Posterior cingulate gyrus (tissue), 11 donors: ENCODE measurements around the gene CHSY3.

ENCODE experiments used
- DNase-seq, 10 donors: peaks; one replicate each; pipeline versions ENCODE4 v3.0.0 to v3.0.0-alpha.2; 2020 to 2021; ENCODE audit warnings: mixed read lengths in 3 of 10
- intact Hi-C: fragments of 100-400 bp; cut with DNase I; formaldehyde crosslinking; loops from one replicate; pipeline ENCODE4 v1.15.1; 2023

CHSY3 gene

DNA sequence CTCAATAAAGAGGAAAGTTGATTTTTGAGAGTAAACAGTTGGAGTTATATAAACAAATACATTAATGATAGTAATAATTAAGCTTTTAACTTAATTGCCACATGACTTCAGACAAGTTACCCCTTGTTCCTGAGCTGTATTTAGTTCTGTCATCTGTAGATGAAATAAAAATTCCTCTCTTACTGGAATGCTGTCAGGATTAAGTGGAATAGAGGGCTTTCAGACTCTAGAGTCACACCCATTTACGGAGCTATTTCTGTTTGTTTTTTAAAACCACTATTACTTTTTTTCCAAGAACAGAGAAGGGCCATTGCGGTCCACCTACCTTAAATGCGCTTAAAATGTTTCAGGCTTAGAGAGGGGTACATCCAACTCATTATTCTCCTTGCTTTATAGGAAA is 170.6 kb downstream of the CHSY3 start:
- DNase-seq = no peak
- intact Hi-C loops = no loop called here

DNA sequence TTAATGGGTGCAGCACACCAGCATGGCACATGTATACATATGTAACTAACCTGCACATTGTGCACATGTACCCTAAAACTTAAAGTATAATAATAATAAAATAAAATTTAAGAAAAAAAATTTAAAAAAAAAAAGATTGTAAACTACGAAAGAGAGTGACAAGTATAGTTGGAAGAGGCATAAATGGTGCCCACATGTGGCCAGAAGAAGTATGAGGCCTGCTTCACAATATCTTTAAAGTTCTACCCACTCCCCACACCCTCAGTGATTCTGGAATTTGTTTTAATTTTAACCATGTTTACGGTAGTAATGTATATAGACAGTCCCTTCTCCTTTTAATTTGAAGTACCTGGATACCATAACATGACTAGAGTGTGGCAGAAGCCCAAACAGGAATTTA is 172.7 kb downstream of the CHSY3 start:
- intact Hi-C loops = no loop called here
- no peak for DNase-seq

DNA sequence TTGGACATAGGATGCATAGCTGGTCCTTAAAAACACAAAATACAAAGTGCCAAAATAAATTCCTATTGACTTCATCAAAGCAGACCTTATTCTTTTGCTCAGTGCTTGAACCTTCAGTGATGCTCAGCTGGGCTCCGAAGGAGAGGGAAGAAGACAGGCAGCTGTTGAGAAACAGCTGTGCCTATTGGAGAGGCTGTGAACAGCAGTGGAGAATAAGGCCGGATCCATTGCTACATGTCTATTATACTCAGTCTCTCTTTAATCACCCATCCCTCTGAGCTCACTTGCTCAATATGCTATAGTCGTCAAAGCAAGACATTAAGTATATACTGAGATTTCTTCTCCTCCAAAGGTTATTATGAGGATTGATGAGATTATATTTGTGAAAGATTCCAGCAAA is 174.4 kb downstream of the CHSY3 start:
- intact Hi-C loops = no loop called here
- no peak for DNase-seq

DNA sequence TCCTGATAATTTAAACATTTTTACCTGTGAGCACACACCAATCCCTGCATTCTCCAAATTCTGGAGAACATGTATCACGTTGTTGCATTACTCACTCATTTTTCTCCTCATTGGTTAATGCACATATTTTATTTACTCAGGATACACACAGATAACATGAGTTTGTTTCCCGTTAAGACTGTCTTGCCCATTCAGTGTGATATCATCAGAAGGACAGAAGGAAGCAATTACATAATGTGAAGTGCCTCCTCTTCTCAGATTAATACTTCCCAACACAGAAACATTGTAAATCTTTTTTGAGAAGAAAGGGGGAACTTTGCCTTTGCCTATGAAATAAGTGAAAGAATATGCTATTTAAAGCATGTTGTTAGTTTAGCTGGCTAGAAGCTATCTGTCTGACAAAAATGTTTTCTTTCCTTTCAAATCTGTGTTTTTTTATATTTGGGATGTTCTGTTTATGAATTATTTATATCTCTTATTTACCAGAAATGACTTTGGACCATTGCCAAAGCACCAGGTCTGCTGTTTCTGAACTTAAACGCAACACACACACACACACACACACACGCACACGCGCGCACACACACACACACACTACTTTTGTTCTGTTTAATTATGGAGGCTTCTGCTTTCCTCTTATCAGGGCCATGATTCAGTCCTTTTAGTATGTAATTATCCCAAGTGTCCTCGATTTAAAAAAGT is 186.5 kb downstream of the CHSY3 start:
- DNase-seq = peak in 1 of 10 donors; percentile 18
- intact Hi-C loops = no loop called here

DNA sequence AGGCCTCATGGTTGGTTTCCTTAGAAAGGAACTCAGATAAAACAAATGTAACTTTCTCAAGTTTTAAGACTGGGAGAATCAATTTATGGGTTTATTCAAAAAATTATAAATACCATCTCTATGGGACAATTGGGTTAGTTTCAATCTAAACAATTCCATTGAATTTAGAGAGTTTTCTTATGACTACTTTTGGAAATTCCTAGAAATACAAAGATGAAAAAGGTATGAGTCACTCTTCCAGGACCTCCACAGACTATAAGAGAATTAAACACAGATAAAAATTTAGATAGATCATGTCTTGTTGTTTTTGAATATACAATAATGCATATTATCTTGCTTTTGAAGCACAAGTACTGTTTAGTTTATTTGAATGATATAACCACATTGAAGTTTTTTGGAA is 188.7 kb downstream of the CHSY3 start:
- DNase-seq = no peak
- intact Hi-C loops = no loop called here

DNA sequence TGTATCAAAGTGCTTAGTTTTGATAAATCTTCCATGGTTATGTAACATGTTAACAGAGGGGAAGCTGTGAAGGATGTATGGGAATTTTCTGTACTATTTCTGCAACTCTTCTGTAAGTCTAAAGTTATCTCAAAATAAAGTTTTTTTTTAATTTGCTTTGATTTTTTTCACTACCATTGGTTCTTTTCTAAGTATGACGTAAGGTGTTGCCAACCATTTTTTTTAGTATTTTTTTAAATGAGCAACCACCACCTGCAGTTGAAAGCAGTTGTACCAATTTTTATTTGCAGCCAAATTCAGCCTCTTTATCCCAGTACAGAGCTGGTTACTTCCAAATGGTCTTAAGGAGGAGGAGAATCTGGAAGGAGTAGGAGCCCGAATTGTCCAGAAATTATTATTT is 192.2 kb downstream of the CHSY3 start:
- DNase-seq = no peak
- intact Hi-C loops = no loop called here

DNA sequence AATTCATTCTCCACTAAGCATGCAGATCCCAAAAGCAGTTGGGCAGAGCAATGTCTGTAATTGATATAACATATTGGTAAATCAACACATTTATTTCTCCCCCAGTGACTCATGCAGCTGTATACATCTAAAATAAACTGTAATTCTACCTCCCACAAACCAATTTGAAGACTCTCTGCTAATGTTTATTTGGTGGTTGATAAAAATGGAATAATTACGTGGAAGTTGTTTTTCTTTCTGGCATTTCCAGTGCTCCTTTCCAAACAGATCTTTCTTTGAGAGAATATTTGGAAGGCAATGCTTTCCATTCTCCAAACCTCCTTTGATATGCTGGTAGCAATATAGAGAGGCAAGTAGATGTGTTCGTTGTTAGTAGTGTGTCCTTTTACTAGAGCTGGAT is 194.7 kb downstream of the CHSY3 start:
- intact Hi-C loops = no loop called here
- no peak for DNase-seq

DNA sequence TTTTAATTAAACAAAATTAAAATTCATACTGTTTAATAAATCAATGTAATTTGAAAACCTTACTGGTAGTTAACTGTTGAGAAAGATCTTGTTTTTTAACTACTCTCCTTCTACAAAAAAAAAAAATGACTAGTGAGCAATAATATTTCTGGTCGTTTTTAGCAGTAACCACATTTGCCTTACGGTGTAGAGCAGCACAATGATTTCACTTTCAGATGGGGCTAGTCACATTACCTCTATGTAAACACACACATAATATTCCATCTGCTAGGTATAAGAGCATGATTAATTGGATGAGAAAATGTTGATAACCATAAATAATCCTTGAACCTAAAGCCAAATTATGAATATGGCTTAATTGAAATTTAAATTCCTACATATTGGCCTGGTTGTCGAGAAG is 198.1 kb downstream of the CHSY3 start:
- intact Hi-C loops = no loop called here
- DNase-seq = no peak

DNA sequence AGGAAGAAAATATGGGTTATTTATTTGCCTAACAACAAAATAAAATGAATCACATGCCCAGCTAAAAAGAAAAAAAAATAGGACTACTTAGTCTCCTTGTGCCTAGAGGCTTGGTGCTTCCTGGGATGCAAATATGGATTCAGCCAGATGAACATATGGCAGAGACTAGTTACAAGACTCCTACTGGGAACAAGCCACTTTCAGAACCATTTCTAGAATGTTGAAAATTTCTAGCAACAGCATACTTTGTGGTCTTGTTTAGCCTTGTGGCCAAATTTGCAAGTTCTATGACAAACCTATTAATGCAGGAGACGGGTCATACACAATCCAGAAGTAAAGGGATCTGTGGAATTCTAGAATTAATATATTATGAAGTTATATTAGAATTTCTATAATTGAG is 198.7 kb downstream of the CHSY3 start:
- intact Hi-C loops = no loop called here
- DNase-seq = no peak

DNA sequence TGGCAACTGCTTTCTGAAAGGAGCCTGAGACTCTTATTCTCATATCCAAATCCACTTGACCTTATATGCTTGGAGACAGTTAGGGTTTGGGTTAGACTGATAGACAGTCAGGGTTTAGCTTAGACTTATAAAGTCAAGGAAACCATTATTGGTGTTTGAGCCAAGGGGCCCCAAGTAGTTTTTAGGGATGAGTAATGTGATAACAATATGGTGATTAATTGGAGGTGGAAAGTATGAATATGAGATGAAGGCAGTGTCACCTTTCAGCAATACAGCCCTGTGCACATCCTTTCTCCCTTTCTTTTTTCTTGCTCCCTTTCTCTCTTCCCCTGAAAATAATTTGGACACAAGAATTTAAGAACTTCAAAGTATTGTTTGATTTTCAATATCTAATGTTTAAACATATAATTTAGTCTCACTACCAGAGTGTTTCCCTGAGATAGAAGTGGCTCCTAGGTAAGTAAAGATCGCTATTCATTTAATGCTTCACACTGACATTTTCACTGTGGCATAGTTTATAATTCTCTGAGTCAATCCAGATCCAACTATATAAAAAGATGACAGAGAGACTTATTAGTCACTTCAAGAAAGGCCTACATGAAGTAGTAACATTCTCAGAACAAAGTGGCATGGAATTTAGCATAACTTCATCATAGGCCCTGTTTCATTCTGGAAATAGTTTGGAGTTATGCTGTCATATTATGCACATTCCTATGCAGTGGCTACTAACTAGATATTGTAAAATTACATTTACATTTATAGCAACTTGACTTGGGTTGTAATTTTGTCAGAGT is 200.8 kb downstream of the CHSY3 start:
- intact Hi-C loops = no loop called here
- DNase-seq = no peak

DNA sequence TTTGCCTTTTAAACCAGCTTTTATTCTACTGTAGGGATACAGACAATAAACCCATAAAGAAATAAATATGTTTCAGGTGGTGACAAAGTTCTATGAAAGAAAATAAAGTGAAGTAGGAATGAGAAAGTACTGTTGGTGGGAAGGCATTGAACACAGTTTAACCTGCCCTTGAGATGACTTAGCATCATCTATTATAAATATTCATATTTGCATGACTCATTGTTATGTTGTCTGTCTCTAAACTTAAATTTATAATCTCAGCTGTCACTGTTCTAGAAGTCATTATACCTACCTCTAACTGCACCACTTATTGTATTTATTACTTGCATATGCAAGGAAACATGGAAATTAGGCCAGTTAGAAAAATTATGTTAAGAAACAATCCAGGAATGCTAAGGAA is 202.2 kb downstream of the CHSY3 start:
- no peak for DNase-seq
- intact Hi-C loops = no loop called here

DNA sequence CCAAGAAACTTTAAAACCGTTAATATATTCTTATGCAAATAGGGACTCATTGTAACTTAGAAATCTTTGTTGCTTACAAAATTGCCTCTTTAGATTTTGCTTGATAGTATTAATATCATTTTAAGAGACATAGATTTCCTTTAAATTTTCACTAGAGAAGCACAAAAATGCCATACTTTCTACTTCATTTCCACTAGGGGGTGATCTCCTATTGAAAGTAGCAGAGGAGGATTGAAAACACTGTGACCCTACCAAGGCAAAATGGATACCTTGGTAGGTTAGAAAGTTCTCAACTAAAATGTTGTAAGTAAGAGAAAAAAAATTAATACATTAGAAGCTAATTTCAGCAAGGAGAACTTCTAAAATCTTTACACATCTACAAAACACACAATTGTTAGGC is 204.9 kb downstream of the CHSY3 start:
- DNase-seq = no peak
- intact Hi-C loops = loop anchor here (1.0 kb wide), 1 partner anchor 1001 kb away; no protein-coding TSS in a partner anchor

DNA sequence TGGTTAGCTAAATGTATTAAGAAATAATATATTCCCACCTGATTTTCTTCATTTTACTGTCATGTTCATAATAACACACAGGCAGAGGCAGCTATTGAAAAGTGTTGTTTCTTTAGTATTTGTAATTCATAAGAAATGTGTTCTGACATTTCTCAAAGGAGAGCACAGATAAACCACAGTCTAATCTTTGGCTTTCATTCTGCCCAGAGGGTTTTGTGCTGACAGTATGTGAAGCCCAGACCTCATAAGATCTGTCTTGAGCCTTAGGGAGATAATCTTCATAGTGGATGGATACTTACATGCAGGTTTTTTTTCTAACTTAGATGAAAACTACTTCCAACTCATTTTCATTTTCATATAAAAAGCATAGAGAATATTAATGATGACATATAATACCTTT is 206.1 kb downstream of the CHSY3 start:
- intact Hi-C loops = no loop called here
- no peak for DNase-seq

DNA sequence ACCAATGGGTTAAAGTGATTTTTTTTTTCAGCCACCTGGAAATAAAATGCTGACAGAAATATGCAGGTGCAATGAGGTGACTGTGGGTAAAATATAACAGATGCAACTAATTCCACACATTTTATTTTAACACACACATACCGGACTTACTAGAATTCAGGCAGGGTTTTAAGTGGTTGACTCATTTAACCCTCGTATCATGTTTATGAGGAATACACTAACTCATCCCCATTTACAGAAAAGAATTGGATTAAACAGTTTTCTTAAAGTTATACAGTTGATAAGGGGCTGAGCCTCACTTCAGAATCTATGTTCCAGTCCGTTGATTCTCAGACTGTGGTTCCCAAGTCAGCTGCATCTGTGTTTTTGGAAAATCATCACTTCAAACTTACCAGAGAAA is 207.5 kb downstream of the CHSY3 start:
- intact Hi-C loops = no loop called here
- no peak for DNase-seq

DNA sequence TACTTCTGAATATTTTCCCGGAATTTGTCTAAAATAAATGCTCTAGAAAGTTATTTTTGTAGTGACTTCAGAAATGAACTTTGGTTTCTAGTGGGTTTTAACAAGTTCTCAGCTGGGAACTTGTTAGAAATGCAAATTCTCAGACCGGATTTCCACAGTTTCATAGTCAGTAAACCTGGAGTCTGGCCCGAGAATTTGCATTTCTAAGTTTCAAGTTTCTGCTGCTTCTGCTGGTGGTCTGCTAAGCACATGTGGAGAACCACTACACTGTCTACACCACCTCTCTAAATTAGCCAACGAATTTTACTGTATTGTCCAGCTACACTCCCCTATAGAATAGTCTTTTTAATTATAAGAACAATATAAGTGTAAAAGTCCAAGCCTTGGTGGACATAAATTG is 208.0 kb downstream of the CHSY3 start:
- intact Hi-C loops = no loop called here
- no peak for DNase-seq

DNA sequence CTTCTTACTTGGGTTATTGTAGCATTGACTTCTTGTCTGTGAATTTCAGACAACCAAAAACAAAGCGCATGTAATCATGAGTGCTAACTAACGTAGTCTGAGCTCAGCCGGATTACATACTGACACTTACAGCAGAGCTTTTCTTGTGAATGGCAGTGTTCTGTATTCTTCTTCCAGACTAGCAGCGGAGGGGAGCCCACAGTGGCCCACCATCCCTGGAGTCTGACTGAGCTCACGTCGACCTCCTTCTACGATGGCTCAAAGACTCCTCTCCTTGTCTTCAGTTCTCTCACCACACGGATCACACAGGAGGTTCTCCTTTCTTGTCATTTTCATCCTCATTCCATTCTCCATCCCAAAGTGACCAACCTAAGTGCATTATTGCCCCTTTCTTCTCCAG is 211.4 kb downstream of the CHSY3 start:
- intact Hi-C loops = no loop called here
- peak in 1 of 10 donors; percentile 52 for DNase-seq

DNA sequence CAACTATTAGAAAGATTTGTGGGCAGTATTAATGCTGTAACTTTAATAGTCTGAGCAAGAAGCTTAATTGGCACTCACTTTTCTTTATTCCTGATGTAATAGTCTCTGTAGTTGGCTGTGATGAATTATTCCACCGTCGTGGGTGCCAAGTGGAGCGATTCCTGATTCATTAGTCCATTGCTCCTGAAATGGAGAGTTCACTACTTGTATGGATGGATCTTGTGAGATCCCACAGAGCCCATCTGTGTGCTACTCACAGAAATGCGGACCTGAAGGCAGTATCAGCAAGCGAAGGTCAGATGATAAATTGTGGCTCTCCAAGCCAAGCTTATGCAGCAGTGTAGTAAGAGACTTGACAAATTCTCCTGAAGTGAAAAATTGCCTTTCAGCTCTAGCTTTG is 212.2 kb downstream of the CHSY3 start:
- intact Hi-C loops = no loop called here
- peak in 1 of 10 donors; percentile 44 for DNase-seq

DNA sequence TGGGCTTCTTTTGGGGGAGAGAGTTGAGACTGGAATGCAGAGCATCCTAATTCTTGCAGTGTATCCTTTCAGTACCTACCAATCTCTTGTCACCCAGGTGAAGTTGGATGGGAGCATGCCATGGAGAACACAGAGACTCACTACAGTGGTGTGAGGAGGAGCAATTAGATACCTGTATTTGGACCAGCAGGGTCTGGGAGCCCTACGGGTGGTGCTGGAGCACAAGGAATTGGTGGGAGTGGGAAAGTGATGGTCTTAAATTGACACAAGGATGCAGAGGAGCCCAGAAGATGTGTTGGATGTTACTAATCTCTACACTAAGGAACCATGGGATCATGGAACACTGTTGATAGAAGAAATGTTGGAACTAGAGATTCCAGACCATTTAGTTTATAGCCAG is 212.7 kb downstream of the CHSY3 start:
- intact Hi-C loops = no loop called here
- DNase-seq = no peak

DNA sequence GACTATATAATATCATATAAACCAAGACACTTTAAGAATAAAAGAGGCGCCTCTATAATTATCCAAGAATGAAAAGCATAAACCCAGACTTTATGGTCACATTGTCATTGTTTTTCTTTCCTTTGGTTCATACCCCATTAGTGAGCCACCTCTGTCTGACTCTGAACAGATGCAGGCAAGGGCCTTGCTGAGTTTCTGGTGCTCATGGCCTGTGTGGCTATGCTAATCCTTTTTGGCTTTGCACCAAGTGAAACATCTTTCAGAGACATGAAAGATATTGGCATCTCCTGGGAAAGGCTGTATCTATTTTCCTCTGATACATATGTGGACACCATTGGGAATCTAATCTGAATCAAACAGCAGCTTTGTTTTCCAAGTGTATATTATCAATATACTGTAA is 222.5 kb downstream of the CHSY3 start:
- DNase-seq = no peak
- intact Hi-C loops = no loop called here

DNA sequence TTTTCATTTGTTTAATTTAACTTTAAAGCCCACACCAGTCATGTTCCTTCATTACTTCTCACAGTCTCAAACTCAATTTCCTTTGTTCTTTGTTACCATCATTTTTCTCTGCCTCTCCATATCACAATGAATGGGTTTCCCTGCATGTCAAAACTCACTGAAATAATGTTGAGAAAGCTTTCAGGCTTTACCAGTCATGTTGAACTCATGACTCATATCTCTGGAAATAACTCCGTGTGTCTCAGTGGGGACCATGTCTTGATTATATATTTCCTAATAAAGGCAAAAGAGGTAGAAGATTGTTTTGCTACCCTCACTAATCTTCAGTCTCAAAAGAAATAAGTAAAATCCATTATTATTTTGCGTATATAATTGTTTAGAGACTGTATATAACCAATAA is 231.2 kb downstream of the CHSY3 start:
- intact Hi-C loops = no loop called here
- no peak for DNase-seq

DNA sequence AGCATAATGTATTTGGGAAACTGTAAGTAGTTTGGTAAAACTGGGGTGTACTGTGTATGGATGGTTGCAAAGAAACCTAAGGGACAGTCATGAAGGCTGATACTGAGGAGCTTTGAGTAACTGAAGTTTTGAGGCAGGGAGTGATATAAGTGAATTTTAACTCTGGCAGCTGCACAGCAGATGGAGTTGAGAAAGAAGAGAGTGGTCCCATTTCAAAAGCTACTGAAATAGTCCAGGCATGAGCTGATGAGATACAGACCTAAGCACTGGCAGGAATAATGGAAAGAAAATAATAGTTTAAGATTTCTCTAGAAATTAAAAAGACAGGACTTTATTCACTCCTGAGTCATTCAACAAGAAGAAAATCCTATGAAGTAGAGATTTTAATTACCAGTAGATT is 232.0 kb downstream of the CHSY3 start:
- DNase-seq = no peak

DNA sequence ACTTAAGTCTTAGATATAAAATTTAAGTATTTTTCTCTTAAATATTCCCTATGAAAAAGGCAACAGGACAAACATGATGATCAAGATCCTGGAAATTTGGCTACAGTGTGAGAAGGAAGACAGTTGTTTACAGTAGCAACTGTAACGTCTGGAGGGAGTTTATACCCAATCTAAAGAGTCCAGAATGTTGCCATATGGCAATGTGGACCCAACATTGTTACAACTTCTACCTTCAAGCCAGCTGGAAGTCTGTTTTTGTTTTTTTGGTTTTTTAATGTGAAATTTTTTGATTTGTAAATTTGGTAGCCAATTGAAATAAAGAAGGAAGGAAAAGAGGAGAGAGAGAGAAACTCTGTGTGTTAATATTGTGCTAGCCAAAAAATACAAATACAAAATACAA is 233.4 kb downstream of the CHSY3 start:
- intact Hi-C loops = no loop called here
- DNase-seq = no peak

More for the DNA sequence above, 232.0 kb downstream of the CHSY3 start:
- intact Hi-C loops = no loop called here
